GM12878 (cell line): ENCODE data around the gene EMSY.

Experiments
- ATF3 ChIP-seq: IDR thresholded peaks from 2 replicates; pipeline ENCODE4 v1.6.1; 2011; ENCODE audit warnings: low read depth, mild to moderate bottlenecking, low read length, moderate library complexity, borderline replicate concordance; ENCODE audit errors: extremely low read depth
- BCLAF1 ChIP-seq: fragments of 450-650 bp; IDR thresholded peaks from 2 replicates; pipeline ENCODE4 v1.6.1; 2017; ENCODE audit warnings: antibody characterized with exemption, mild to moderate bottlenecking, moderate library complexity
- BHLHE40 ChIP-seq, 2 experiments: fragments of 450-650 bp in 1 of 2; IDR thresholded peaks; 2 replicates each; pipeline ENCODE4 v1.6.1; 2011 to 2017; ENCODE audit warnings: low read depth in 2 of 2, borderline replicate concordance in 1 of 2, improper control_type of control experiment in 1 of 2, low read length in 1 of 2, mild to moderate bottlenecking in 1 of 2
- CHD2 ChIP-seq: IDR thresholded peaks from 2 replicates; pipeline ENCODE4 v1.6.1; 2011; ENCODE audit warnings: low read depth, low read length, improper control_type of control experiment, borderline replicate concordance
- CREM ChIP-seq: IDR thresholded peaks from 2 replicates; pipeline ENCODE4 v1.6.1; 2014; ENCODE audit warnings: antibody characterized with exemption, low read depth
- CTCF ChIP-seq, 3 experiments: IDR thresholded peaks in 2 of 3; conservative IDR thresholded peaks in 1 of 3; 2 replicates each; pipeline ENCODE4 v1.5.1; 2011; ENCODE audit warnings: low read depth in 3 of 3, low read length in 3 of 3, mild to moderate bottlenecking in 3 of 3, control low read depth in 2 of 3, moderate library complexity in 2 of 3, inconsistent platforms in 1 of 3, mixed read lengths in 1 of 3; ENCODE audit not compliant: control insufficient read depth in 2 of 3, insufficient read depth in 1 of 3; ENCODE audit errors: extremely low read depth in 1 of 3
- EZH2 ChIP-seq: IDR thresholded peaks from 2 replicates; pipeline ENCODE4 v1.6.1; 2012; ENCODE audit warnings: low read depth, mild to moderate bottlenecking, control low read depth, inconsistent platforms, low read length, borderline replicate concordance; ENCODE audit not compliant: control insufficient read depth
- GATAD2B ChIP-seq: fragments of 450-650 bp; conservative IDR thresholded peaks from 2 replicates; pipeline ENCODE4 v1.6.1; 2017; ENCODE audit warnings: low read depth, mild to moderate bottlenecking, moderate library complexity
- IKZF1 ChIP-seq: fragments of 450-650 bp; conservative IDR thresholded peaks from 2 replicates; pipeline ENCODE4 v1.6.1; 2017; ENCODE audit warnings: antibody characterized with exemption, mild to moderate bottlenecking
- PBX3 ChIP-seq: IDR thresholded peaks from 2 replicates; pipeline ENCODE4 v1.6.1; 2011; ENCODE audit warnings: mild to moderate bottlenecking, low read depth, low read length, moderate library complexity; ENCODE audit not compliant: insufficient replicate concordance
- ZNF687 ChIP-seq: fragments of 450-650 bp; IDR thresholded peaks from 2 replicates; pipeline ENCODE4 v1.6.1; 2017; ENCODE audit warnings: mild to moderate bottlenecking, moderate library complexity

- TF ChIP-seq GATAD2B (no peak), IKZF1 (no peak), CREM (no peak), CTCF (IDR thresholded peaks at IDR 0.05 in 2 of 3, conservative IDR thresholded peaks at IDR 0.05 in 1 of 3; ENCODE audit: control insufficient read depth in 2 of 3, extremely low read depth in 1 of 3, insufficient read depth in 1 of 3, low read depth in 3 of 3, low read length in 3 of 3) (no peak), BHLHE40 (IDR thresholded peaks at IDR 0.05; ENCODE audit: borderline replicate concordance in 1 of 2, low read depth in 2 of 2, low read length in 1 of 2) (no peak), ATF3 (no peak), PBX3 (no peak), CHD2 (no peak), ZNF687 (no peak), EZH2 (no peak), BCLAF1 (no peak)
Measured at GRCh38 chr11:76596652-76597051, 151.8 kb downstream of the EMSY start.
